ENCODE data around the gene NUP62.

Gene NUP62

DNA sequence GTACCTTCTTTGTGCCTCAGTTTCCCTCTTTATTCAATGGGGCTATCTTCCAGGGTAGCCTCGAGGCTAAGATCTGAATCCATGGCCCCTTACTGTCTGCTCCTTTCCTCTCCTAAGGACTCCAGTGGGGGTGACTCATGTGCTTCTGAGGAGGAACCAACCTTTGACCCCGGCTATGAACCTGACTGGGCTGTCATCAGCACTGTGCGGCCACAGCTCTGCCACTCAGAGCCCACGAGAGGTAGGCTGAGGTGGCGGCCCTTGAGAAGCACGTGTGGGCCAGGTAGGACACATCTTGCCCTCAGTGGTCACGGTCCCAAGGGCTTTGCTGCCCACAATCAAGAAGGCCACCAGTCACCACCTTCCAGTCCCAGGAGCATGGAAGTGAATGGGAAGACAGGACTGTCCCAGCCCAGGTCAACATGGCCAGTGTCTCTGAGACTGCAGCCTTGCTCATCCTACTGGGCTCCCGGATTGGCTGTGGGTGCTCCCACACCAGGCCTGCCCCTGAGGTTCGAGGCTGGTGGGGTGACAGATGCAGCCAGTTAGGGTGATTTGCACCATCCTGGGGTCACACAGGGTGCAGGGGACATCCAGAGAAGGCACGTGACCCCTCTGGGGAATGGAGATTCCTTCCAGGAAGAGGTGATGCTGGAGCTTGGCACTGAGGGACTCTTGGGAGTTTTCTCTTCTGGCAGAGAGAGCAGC, 49.0 kb downstream of the NUP62 start:
- DNase-seq = no peak

DNA sequence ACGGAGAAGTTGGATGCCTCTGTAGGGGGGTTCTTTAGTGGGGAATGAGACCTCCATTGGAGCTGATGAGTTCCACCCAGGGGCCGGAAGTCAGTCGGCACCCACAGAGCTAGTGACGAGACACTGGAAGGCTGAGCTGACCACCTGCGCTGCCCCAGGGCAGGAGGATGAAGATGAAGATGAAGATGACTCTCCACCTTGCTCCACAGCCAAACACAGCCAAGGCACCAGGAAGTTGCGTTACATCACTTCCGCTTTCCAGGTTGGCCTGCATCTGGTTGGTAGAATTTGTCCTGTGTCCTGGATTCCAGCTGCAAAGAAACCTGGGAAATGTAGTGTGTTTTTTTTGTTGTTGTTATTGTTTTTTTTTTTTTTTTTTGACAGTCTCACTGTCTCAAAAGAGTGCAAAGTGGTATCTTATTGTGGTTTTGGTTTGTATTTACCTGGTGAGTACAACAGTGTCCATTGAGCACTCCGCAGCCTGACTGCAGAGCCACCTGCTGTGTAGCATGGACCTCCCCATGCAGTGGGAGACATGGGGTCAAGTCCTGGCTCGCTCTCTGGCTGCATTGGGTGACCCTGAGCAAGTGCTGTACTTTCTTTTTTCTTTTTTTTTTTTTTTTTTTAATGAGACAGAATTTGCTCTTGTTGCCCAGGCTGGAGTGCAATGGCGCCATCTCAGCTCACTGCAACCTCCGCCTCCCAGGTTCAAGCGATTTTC, 49.9 kb downstream of the NUP62 start:
- DNase-seq = no peak

DNA sequence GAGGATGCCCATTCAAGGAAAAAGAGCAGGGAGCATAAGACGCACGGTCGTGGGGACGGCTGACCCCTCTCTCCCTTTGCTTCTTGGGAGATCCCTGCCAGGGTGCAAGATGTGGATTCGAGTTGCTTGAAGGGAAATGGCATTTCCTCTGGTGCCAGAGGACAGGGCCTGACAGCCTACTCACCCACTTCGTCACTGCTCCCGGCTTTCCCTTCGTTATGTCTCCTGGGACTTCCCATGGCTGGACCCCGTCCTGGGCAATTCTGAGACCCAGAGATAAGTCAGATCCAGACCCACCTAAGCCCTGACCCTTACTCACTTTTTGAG, 50.6 kb downstream of the NUP62 start:
- no peak for DNase-seq

DNA sequence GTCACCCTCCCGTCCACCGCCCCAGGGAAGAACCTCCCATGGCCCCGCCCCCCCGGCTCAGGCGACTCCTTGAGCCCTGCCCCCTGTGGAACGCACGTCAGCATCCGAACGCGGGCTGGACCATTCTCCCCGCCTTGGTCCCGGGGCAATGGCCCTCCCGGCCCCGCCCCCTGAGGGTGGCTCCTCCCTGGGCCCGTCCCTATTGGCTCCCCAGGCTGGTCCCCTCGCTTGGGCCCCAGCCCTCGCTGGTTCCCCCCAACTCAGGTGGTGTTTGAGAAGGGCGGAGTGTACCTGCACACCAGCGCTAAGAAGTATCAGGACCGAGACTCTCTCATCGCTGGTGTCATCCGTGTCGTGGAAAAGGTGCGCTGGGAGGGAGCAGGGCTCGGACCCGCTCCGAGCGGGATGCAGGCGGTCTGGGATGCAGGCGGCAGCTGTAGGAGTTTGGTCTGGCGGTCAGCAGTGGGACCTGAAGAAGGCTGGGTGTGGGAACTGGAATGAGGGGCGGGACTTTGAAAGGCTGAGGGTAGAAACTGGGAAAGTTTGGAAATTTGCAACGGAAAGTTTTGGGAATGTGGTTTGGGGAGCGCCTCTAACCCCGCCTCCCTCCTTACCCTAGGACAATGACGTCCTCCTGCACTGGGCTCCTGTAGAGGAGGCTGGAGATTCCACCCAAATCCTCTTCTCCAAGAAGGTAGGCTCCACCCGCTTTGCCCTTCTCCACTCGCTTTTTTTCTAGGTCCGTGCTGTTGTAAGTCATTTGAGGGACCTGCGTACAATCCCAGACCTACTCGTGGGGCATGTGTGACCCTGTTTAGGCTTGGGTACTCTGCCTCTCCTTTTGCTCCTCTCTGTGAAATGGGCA, 51.2 kb downstream of the NUP62 start:
- peak; percentile 96 for DNase-seq

DNA sequence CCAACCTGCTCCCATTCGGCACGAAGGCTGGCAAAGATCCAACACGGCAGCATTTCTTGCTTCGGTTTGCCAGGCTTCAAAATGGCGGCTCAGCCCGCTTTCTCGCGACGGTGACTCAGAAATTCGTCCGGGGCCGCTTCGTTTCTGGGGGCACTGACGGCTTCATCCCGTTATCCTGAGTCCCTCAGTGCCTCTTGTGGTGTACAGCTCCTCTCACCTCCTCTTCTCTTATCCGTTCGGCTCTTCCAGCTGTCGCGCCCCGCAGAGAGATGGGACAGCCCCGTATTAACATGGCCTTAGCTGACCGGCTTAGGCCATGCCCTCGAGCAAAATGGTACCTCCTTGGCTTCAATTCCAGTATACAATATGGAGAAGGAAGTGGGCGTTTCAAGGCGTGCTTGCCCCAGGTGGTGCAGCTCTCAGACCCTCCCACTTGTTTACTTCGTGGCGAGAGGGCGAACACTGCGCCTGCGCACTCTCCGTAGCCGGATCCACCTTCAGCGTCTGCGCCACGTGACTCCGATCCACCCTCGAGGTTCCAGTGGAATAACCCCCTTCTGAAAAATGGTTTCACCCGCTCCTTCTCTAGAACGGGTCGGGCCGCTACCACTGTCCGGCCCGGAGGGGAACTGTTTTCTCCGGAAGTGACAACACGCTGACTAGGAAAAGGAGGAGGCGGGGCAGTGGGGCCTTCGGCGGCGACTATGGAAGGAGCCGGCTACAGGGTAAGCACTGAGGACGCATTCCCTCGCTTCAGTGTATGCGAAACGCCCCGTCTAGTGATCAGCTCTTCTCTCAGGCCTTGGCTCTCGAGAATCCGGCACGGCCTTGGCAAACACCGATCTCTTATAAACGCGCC, 52.1 kb downstream of the NUP62 start, which contains the start of the genes AKT1S1 and TBC1D17:
AKT1S1 (minus strand) TSS at position 336 of the 859 bp plus-strand sequence. CDS start 4,060 bp downstream, outside the sequence.
TBC1D17 (plus strand) TSS at position 683 of the 859 bp plus-strand sequence; CDS start at position 705, 22 bp downstream.
- peak; percentile 98 for DNase-seq

DNA sequence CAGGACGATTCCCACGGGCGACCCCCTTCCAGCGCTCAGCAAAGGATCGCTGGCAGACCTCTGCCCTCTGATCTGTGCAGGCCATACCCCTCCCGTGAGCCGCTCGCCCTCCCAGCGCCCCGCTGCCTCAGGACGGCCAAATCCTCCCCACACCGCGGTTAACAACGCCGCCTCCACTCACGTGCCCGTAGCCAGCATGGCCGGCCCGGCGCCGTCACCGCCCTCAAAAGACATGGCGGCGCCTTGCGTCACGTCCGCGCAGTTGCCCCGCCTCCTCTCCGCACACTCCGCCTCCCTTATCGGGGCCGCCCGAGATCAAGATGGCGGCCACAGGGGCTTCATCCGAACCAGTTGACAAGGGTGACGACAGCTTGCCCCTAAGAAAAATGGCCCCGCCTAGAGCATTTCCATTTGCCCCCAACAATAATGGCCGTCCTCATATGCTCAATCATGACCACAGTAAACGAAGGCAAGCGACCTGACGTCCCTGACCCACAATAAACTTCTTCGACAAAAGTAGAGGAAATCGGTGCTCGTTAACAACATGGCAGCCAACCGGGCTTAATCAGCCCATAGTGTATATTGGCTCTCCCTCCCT, 52.8 kb downstream of the NUP62 start:
- DNase-seq = peak; percentile 98

DNA sequence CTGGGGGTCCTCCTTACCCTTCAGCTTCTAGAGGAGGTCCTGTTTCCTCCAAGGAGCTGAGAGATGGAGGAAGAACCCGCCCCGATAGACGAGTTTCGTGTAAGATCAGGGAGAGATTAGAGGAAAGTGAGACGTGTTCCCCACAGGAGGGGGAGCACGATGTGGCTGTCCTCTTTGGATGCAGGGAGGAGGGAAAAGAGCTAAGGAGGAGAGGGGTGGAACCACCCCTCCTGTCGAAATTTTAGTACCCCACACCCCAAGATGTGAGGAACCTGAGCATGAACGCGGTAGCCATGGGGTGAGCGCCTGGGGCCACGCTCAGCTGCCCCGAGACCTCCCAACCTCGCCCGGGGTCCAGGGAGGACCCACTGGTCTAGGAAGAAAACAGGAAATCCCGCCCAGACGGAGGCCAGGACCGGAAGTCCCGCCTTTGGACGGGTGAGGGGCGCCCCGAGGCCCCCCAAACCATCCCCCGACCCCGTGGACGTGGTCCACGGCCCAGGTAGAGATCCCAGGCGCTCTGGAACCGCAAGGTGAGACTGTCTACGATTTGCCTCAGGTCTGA, 53.4 kb downstream of the NUP62 start:
- peak; percentile 48 for DNase-seq

DNA sequence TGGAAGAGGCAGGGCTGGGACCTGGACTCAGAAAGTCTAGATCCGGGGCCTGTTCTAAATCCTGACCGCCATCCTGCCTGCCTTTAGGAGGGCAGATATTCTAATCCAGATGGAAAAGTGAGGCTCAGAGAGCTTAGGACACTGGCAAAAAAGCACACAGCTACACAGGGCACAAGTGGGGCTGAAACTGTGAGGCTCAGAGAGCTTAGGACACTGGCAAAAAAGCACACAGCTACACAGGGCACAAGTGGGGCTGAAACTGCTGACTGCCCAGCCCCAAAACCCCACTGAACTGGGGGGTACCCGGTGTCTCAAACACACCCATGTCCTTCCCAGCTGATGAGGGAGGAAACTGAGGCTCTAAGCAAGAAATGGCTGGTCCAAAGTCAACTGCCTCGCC, 54.1 kb downstream of the NUP62 start:
- no peak for DNase-seq

DNA sequence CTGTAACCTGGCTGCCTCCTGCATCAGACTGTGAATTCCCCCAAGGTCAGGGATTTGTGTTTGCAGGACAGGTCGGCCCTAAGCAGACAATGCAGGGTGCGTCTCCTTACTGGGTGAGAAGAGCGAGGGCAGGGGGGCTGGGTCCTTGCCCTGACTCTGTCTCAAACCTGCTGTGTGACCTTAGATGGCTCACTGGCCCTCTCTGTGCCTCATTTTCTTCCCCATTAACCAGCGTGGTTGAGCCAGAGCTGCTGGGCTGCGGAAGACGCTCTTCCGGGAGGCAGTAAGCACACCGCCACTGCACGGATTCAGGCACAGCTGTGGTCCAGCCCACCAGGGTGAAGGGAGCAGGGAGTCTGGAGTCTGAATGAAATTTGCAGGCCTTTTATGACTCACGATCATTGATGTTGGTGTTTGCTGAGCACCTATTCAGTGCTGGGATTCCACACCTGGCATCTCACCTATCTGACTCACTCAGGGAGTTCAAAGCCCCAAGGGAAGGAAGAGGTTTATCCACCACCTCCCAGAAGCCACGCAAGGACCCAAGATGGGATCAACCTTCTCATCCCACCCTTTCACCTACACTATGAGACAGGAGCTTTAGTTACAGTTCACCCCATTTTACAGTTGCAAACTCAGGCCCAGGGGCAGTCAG, 54.7 kb downstream of the NUP62 start:
- DNase-seq = no peak

DNA sequence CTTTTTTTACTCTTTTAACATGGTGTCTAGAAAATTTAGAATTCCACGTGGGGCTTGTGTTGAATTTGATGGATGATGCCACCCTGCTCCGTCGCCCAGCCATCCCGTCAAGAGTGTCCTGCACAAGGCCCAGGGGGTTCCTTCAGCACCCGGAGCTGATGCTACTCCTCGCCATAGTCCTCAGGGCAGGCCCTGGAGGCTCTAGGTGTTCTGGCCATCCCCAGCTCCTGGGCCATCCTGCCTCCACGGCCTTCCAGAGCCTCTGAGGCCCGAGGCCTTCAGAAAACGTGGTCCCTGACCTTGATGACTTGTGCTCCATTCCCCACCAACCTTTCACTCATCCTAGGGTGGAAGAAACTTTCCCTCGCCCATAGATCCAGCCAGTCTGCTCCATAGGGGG, 55.5 kb downstream of the NUP62 start:
- no peak for DNase-seq

DNA sequence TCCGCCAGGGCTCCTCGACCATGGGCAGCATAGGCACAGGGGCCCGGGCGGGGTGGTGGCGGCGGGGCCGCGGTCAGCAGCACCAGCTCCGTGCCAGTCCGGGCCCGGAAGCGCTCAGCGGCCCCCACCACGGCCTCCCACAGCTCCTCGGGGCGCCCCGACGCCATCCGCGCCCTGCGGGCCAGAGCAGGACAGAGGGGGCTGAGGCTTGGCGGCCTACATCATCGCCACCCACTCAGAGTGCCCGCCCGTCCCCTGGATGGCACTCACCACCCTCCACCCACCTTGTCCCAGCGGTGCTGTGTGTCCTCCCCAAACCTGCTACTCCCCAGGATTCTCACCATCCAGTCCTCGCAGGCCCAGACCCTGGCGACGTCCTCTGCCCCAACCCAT, 56.2 kb downstream of the NUP62 start:
- no peak for DNase-seq

DNA sequence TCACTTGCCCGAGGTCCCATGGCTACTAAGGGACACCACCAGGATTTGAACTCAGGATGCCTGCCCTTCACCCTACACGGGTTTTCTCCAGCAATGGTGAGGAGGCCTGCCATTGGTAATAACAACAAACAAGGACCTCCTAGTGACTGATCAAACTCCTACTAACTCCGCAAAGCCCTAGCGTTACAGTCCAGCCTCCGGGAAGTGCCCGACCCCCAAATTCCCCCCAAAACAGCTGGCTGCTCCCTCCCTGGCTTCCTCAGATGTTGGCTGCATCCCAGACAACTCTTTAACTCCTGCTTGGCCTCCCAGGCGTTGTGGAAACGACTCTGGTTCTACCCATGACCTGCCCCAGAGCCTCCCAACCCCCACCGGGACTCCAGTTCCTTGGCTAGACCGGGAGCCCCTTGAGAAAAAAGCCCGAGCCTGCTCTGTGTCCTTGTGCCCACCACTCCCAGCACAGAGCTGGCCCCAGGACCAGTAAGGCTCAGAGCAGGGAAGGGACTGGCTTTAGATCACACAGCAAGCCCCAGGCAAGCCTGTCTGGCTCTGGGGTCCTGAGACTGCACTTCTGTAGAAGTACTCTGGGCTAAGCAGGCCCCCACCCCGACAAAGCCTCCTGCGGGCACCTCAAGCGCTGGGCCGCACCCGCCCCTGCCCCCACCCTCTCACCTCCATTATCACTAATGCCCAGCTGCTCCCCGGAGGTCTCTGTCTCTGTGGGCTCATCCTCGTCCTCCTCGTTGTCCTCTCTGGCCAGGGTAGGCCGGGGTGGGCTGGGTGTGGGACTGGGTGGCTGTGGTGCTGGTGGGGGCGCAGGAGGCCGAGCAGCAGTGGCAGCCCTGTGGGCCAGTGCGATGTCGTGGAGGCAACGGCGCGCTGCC, 56.8 kb downstream of the NUP62 start:
- DNase-seq = no peak

DNA sequence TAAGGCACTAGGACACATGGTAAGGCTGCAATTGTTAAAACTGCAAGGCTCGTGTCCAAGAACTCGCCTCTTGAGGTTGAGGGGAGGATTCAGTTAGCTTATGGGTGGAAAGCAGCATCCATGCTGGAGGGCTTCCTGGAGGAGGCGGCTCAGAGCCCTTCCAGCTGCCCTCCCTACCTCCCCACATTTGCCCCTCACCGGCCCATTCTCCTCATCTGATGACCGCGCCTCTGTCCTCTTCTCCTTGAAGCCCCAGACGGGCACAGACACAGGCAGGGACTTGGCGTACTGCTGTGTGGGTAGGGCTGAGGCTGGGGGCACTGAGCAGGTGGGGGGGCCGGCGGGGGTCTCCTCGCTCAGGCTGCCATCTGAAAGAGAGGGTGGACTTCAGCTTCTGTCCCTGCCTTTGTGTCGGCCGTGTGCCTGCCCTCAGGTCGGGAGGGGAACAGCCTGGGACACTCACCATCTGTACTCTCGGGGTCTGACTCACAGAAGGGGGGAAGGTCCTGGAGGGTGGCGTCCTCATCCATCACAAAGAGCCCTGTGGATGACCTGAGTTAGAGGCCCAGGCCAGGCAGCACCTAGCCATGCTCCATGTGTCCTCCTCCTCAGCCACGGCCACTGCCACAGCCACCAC, 57.8 kb downstream of the NUP62 start:
- no peak for DNase-seq

DNA sequence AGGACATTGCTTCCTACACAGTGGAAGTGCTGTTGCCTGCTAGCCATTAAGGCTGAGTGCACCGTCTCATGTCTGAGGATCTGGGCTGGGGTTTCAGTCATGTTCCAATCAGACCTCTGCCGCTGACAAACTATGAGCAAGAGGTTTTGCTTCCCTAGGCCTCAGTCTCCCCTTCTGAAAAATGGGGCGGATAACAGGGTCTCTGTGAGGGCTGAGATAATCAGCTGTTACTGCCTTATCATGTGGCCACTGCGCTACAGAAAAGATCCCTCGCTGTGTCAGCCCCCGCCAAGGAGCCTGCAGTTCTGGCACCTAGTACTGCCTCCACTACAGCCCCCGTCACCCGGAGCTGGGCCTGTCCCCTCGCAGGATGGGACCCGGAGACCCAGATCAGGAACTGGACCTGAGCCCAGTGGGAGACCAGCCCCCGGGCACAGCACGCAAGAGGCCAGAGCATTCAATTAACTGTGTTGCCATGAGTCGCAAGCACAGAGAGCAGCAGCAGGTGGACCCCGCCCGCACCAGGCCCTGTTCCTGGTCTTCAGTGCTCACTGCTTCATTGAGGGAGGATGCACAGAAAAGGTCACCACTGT, 58.9 kb downstream of the NUP62 start:
- no peak for DNase-seq

DNA sequence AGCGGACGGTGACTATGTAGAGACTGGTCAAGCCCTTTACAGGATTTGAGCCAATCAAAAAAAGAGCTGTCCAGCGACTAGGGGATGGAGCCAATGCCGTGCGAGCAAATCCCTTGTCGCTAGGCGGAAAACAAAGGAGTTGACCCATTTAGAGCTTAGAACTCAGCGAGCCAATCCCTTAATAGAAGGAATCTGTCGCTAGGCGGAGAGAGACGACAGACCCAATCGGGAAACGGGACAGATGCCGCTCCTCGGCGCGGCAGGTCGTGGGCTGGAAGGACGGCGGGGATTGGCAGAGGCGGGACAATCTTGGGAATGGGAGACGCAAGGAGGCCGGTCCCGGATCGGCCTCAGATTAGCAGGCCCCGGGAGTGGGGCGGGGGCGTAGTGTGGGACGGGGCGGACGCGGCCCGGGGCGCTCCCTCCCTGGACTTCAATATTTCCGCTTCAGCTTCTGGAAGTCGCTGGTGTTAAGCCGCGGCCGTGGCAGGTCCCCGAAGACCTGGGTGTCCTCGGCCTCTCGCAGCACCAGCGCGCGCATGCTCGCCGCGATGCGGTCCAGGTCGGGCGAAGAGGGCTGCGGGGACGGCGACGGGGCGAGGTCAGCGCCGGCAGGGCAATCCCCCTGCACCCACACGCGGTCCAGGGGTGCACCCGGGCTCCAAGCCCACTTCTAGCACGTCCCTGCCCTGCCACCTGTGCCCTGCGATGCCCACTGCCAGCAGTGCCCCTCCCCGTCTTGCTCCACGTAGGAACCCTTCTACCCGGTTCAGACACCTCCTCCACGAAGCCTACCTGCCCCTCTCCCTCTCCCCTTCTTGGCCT, 59.6 kb downstream of the NUP62 start:
- DNase-seq = peak; percentile 87

DNA sequence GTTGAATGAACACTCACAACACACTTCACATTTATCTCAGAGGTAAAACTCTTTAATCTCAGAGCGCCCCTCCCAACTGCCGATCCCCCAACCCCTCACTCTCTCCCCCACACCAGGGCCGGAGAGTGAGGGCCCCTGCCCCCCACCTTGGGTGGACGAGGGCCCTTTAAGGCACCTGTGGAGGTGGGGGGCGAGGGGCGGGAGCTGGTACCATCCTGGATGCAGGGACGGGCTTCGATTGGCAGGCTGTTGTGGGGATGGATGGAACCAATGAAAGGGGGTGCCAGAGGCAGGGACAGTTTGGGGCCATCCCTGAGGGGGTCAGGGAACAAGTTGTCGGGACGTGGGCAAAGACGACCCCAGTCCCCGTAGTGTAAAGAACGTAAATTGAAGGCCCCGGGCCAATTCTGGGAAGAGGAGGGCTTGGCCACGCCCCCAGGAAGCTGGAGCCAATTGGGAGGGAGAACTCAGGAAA, 60.3 kb downstream of the NUP62 start:
- no peak for DNase-seq

DNA sequence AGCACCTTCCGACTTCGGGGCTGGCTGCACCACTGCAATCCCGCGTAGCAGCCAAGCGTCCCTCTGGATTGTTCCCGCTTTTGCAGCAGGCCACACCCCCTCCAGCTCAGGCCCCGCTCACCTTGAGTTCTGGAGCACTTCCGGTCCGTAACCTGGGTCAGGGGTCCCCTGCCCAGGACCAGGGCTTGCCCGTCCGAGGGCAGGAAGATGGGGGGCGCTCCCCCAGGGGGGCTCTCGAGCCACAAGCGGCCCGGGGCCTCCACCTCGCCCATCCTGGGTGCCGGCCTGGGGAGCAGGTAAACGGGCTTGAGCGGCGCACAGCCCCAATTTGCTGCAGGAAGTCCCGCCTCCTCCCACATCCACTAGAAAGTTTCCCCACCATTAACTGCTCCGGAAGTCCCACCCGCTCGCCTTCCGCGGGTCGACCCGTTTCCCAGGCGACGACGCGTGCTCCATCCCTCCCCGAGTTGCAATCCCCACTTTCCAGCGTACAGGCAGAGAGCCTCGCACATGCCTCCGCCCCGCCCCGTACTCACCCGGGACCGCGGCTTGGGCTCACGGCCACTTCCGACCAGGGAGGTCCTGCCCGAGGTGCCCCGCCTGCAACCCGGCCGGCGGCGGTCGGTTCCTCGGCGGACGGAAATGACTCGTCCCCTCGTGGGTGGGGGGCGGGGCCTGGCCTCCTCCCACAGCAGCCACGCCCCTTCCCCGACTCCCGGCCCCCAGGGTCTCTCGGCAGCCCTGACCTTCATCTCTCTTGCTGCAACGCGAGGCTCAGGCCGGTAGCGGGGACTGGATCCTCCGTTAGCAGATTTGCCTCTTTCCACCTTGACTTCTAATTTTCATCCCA, 62.1 kb downstream of the NUP62 start, which contains the start of gene PNKP:
PNKP (minus strand) TSS at position 644 of the 850 bp plus-strand sequence; CDS start at position 272, 372 bp downstream.
- peak; percentile 85 for DNase-seq

Measured in activated effector memory CD4-positive, alpha-beta T cell treated with Interleukin-2 at 50 U/mL for 16 hours (primary cell).